Medulla oblongata (tissue), 1 donor: Measurements from ENCODE around the gene WIZ.
"Not testable (repeated sequence)": the region's sequence is repeated elsewhere in the genome, so short reads cannot be mapped to it uniquely, and the experiment has no call there.

Experiments used
- DNase-seq: peaks from one replicate; pipeline ENCODE4 v3.0.0-alpha.2; 2015; ENCODE audit errors: extremely low spot score

The WIZ gene

GRCh38 chr19:15411351-15411750 lies 38.4 kb downstream of the WIZ start:
- DNase-seq, result not testable (repeated sequence)

DNA sequence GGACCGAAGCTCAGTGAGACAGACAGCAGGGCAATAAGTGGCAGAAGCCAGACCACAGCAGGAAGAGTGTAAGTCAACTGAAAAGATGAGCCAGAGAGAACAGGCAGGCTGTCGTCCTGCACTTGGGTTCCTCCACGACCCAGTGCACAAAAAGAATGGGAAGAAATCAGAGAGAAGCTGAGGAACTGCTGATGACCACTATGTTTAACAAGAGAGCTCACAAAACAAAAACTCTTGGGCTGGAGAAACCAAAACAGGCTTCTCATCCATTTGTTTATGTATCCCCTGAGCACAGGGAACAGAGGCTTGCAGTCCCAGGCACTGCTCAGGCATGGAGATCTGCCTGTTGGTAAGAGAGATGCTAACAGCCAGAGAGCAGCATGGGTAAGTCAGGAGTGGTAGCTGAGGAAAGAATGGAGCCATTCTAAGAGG lies 45.0 kb downstream of the WIZ start:
- DNase-seq, result peak; percentile 78

- DNase-seq, result peak; percentile 22
Measured at GRCh38 chr19:15404097-15404779, 45.5 kb downstream of the WIZ start.

GRCh38 chr19:15403151-15403531 lies 46.6 kb downstream of the WIZ start:
- DNase-seq, result no peak

DNA sequence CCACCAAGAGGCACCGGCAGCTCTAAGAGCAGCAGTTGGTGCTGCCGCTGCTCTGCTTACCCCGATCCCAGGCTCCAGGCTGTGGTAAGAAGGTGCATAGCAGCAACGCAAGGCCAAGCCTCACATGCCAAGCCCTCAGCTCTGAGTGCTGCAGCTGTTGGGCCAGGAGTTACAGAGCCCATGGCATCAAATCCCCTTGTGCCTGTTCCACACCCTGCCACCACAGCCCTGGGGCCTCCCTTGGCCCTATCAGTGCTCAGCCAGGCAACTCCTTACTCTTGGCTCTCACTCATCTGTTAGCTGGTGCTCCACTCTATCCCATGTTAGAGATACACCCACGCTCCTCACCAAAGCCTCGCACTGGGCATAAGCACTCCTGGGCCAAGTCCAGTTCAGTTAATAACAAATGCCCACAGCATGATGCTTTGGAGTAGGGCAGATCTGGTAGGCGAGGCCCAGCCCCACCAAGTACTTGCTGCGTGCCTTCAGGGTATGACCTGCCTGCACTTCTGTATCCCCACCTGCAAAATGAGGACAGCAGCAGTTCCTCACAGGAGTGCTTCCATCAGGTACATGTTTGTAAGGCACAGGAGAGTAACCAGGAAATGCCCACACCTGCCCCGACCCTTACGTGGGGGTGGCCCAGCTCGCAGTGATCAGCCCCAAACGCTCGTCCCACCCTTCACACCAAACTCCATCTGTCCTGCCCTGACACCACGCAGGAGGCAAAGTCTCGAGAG lies 47.2 kb downstream of the WIZ start:
- DNase-seq, result no peak

DNA sequence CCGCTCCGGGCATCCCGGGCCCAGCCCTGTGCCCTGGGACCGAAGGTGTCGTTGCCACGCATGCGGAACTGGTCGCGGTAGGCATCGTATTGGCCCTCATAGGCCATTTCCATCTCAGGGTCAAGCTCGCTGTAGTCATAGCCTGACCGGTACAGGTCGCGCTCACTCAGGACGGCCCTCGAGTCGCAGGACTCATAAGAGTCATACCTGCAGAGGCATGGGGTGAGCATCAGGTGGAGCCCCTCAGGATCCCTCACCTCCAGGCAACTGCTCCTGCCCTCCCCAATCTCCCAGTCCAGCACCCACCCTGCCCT lies 48.4 kb downstream of the WIZ start:
- no peak for DNase-seq

- no peak for DNase-seq
Measured at GRCh38 chr19:15400521-15401396, 49.0 kb downstream of the WIZ start.

DNA sequence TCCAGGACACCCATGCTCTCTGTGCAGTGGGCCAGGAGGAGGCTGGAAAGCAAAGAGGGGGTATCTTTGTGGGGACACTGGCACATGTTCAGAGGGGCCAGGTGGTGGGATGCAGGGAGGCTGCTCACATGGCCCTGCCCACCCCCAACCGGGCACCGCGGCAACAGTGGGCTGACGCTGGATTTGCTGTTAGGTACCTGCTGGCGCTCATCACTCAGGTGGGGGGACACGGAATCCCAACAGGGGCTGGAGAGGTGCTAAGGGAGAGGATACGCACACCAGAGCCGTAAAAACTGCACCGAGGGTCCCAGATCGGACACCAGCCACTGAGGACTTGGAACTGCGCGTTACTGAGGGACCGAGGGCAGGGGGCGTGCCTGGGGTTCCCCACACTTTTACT lies 50.1 kb downstream of the WIZ start:
- no peak for DNase-seq

GRCh38 chr19:15399234-15399515 lies 50.6 kb downstream of the WIZ start:
- no peak for DNase-seq

GRCh38 chr19:15398501-15399233 lies 51.1 kb downstream of the WIZ start:
- no peak for DNase-seq

DNA sequence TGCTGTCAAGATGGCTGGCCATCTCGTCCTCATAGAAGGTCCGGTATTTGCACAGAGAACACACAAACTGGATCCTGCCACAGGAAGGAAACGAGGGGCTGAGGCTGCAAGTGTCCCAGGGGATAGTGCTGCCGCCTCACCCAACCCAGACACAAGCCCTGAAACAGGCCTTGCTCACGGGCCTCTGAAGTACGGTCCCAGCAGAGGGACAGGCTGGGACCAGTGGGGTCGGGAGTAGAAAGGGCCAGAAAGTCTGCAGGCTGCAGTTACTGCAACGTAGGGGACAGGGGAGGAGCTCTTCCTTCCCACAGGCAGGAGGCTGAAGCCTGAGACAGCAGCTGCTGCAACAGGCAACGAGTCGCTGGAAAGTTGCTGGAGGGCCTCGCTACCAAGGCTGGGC lies 52.0 kb downstream of the WIZ start:
- no peak for DNase-seq

DNA sequence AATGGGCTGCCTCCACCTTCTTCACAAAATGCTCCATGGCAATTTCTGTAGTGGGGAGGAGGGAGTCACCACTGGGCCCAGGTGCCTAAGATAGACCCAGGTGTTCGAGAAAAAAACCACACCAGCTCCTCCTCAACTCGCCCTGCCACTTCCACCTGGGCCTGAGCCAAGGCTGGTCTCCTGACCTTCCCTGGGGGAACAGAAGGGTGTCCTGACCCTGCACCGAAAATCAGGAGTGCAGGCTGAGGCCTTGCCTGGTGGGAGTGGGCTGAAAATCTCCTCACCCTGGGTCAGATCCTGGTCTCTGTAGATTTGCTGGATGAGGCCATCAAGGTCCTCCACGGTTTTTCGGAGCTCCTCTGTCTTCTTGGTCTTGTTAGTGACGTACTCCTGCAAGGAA lies 52.5 kb downstream of the WIZ start:
- DNase-seq, result no peak

GRCh38 chr19:15396436-15396835 lies 53.3 kb downstream of the WIZ start:
- DNase-seq, result no peak

DNA sequence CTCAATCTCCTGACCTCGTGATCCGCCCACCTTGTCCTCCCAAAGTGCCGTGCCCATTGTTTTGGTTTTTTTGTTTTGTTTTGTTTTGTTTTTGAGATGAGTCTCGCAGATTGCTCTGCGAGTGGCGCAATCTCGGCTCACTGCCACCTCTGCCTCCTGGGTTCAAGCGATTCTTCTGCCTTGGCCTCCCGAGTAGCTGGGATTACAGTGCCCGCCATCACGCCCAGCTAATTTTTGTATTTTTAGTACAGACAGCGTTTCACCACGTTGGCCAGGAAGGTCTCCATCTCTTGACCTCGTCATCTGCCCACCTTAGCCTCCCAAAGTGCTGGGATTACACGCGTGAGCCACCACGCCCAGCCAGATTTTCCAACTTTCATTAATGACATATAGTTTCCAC lies 54.5 kb downstream of the WIZ start:
- not testable (repeated sequence) for DNase-seq

GRCh38 chr19:15394426-15394825 lies 55.3 kb downstream of the WIZ start:
- DNase-seq, result no peak

GRCh38 chr19:15393963-15394362 lies 55.8 kb downstream of the WIZ start:
- DNase-seq, result no peak

GRCh38 chr19:15390814-15391213 lies 58.9 kb downstream of the WIZ start:
- no peak for DNase-seq

DNA sequence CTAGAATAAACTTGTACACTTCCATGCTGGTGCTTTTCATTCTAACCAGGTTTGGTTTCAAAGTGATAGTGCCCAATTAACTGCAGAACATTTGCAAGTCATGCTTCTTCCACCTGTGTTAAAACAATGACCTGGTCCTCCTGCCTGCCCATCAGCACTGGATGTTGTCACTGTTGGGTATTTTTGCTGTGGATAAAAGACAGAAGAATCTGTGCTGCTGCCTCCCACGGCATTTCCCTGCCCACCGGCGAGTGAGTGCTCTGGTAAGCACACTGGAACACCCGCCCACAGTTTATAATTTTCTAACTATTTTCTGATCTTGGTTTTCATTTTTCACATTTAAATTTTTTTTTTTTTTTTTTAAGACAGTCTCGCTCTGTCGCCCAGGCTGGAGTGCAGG lies 67.9 kb downstream of the WIZ start:
- DNase-seq, result no peak

GRCh38 chr19:15381429-15381828 lies 68.3 kb downstream of the WIZ start:
- no peak for DNase-seq

DNA sequence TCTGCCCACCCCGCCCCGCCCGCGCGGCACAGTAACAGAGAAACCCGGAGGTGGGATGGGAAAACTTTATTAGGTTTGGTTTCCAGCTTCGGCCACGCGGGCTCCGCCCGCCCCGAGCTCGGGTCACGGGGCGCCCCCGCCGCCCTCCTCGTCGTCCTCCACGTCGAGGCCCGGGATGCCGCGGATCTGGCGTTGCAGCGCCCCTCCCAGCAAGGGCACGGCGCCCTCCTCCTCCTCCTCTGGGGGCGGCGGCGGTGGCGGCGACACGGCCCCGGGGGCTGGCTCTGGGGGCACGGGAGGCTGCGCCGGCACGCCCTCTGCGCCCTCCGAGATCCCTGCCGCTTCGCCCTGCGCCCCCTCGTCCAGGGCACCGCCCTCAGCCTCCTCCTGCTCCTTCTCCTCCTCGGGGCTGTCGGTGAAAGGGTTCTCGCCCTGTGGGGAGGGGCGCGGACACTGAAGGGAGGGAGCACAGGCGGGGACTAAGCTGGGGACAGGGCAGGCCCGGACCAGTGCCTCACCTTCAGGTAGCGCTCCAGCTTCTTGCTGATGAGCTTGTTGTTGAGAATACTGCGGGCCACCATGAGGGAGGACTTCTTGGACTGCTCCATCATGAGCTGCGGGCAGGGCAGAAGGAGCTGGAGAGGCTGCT lies 69.6 kb downstream of the WIZ start:
- peak; percentile 31 for DNase-seq

DNA sequence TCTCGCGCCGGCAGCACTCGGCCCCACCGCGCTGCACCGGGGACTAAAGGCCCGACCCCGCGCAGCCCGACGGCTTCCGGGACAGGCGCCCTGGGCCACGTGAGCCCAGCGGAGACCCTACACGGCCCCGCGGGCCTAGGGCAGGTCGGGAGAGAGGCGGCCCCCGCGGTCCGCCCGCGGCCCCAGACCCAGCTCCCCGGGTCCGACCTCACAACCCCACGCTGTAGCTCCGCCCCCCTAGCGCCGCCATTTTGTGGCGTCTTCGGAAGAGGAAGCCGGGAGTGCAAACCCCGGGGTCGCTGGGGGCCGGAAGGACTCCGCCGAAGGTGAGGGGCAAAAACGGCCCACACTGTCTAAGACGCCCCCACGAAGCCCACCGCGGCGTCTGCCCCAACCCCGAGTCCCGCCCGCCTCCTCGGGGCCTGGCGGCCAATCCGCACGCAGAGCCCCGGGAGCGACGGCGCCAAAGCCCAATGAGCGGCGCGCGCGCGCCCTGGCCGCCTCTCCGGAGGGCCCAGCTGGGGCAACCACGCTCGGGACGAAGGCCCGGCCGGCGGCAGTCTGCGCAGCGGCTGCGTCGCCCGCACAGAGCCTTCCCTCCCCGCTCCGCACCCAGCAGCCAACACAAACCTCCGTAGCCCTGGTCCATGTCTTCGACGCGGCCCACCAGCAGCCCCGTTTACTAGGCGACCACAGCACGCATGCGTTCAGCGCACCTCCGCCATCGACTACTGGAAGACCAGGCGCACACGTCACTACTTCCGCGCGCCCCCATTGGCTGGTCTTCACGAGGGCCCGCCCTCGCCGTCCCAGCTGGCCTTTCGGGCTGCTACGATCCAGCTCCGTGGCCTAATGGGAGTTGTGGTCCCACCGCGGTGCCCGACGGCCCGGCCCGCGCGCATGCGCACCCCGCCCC lies 70.4 kb downstream of the WIZ start, which contains the start of gene AKAP8:
TSS of gene AKAP8 (minus strand) at position 705 of the 916 bp plus-strand sequence. CDS start at position 649, 56 bp downstream.
- DNase-seq, result peak; percentile 98
